Measurements from ENCODE around the gene MSMO1.

Gene MSMO1

GRCh38 chr4:165384186-165384585 lies 56.7 kb downstream of the MSMO1 start:
- H3K27ac ChIP-seq, result no peak overlapping the region
- no peak for TF ChIP-seq CTCF (conservative IDR thresholded peaks at IDR 0.05; ENCODE audit: low read depth)
- no peak for DNase-seq (ENCODE audit: low spot score)
- POLR2A ChIA-PET (ENCODE audit: low non-redundant PET), result no interaction called here
- CTCF ChIA-PET, result interaction anchor here (0.9 kb wide), 1 partner anchor 271 kb away, joined by 3 read pairs; the partner anchor contains the start of gene TMEM192

DNA sequence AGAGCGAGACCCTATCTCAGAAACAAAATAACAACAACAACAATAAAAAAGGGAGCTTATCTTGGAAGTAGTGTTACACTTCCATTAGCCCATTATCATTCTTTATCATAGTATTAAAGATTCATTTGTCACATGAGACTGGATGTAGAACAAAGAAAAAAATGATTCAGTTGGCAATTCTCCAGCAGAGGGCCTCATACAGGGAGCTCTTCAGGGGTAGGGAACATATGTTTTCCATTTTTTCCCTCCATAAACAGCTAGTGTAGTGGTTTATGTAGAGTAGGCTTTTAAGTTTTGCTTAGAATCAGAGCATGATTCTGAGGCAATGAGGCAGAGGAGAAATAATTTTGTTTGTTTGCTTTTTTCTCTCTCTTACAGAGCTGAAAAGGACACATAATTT lies 57.1 kb downstream of the MSMO1 start:
- CTCF ChIA-PET, result interaction anchor here (0.7 to 0.9 kb wide), 2 partner anchors 18 to 271 kb away, joined by 3 read pairs; partner anchors contain the start of gene TMEM192
- POLR2A ChIA-PET (ENCODE audit: low non-redundant PET), result no interaction called here

DNA sequence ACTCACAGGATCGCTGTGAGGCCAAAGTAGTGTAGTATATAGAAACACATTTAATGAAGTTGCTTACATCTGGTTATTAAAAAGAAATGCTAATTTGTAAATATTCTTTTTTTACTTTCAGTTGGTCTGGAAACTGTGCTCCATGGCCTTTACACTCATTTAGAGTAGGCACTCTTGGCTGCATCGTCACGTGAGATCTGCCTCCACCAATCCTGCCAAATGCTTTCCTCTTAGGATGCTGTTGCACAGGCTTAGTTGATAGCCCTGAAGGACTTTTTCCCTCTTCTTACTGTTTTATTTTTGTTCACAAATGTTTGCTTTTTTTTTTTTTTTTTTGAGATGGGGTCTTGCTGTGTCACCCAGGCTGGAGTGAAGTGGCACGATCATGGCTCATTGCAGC lies 57.7 kb downstream of the MSMO1 start:
- no peak overlapping the region for H3K27ac ChIP-seq
- ChIA-PET POLR2A (ENCODE audit: low non-redundant PET) (no interaction called here), CTCF (interaction anchor here (0.7 kb wide), 1 partner anchor 19 kb away, joined by 3 read pairs; no protein-coding TSS in a partner anchor)
- TF ChIP-seq CTCF (conservative IDR thresholded peaks at IDR 0.05; ENCODE audit: low read depth), result no peak
- no peak for DNase-seq (ENCODE audit: low spot score)

More for the DNA sequence above, 57.1 kb downstream of the MSMO1 start:
- no peak for TF ChIP-seq CTCF (conservative IDR thresholded peaks at IDR 0.05; ENCODE audit: low read depth)
- DNase-seq (ENCODE audit: low spot score), result no peak
- no peak overlapping the region for H3K27ac ChIP-seq

DNA sequence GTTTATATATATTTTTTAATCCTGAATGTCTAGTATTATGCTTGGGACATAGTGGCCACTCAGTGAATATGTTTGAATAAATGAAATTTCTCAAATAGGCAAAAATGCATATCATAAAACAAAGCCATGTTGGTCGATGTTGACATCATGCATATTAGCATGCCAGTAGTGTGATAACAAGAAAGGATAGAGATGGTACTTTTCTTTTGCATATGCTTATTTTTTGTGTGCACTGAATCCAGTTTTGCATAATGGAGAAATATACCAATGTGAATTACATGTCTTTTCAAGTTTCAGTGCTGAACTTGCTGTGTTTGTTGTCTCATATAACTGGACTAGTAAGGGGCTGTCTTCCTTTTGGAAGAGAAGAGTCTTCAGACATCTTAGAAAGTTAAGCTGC lies 58.9 kb downstream of the MSMO1 start:
- ChIA-PET CTCF (interaction anchor here (0.6 kb wide), 2 partner anchors 9 to 10 kb away, joined by 3 to 5 read pairs; no protein-coding TSS in a partner anchor), POLR2A (ENCODE audit: low non-redundant PET) (no interaction called here)
- no peak for DNase-seq (ENCODE audit: low spot score)
- TF ChIP-seq CTCF (conservative IDR thresholded peaks at IDR 0.05; ENCODE audit: low read depth), result no peak
- no peak overlapping the region for H3K27ac ChIP-seq

DNA sequence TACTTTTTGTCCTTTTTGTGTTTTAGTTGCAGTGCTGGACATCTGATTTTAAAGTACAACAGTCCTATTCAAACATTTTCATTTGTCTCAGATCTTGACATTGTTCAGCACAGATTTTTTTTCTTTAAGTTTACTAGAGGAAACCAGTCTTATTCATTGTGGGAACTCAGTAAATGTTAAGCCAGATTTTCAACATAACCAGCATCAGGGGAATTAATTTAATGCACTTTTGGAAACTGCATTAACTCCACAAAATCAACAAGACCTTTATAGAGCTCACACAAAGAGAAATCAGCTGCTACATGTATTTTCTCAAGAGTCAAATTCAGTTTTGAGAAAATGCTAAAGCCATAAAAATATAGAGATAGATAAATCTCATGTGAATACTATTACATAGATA lies 61.3 kb downstream of the MSMO1 start:
- CTCF ChIA-PET, result interaction anchor here (0.6 kb wide), 1 partner anchor 15 kb away, joined by 4 read pairs; no protein-coding TSS in a partner anchor
- H3K27ac ChIP-seq, result no peak overlapping the region
- POLR2A ChIA-PET (ENCODE audit: low non-redundant PET), result no interaction called here
- no peak for DNase-seq (ENCODE audit: low spot score)
- TF ChIP-seq CTCF (conservative IDR thresholded peaks at IDR 0.05; ENCODE audit: low read depth), result no peak

All from RWPE1 (cell line).